Motor neuron (in vitro differentiated cells): ENCODE results near the gene C2. TPM values are rescaled to one million over a fixed set of nuclear protein-coding genes. Genes with fewer than 3 reads are reported as not detected.
A peak's percentile ranks its signal among the peaks of the same experiment; 100 is the strongest.

Source experiments
- ATAC-seq, 8 experiments: fragments of 200-7000 bp; cut with Tn5 transposase; replicated peaks in 6 of 8; 2 replicates each; pipeline ENCODE4 v1.8.0; 2021; ENCODE audit warnings: mild to moderate bottlenecking in 8 of 8, moderate library complexity in 8 of 8
- H3K27ac ChIP-seq, 2 donors: fragments of 250-450 bp; sonication (Bioruptor Pico); 2 replicates each; pipeline ENCODE4 v1.9.0; 2021; ENCODE audit warnings: antibody characterized with exemption in 2 of 2, mild to moderate bottlenecking in 2 of 2, moderate library complexity in 1 of 2
- H3K4me1 ChIP-seq, 2 donors: fragments of 250-450 bp; sonication (Bioruptor Pico); replicated peaks in 1 of 2; 2 replicates each; pipeline ENCODE4 v1.6.1; 2021; ENCODE audit warnings: antibody characterized with exemption in 2 of 2, mild to moderate bottlenecking in 2 of 2, moderate library complexity in 1 of 2
- H3K4me3 ChIP-seq, 5 donors: fragments of 250-450 bp; sonication (Bioruptor Pico); 2 replicates each; pipeline ENCODE4 v1.9.0; 2021; ENCODE audit warnings: antibody characterized with exemption in 5 of 5, mild to moderate bottlenecking in 5 of 5, moderate library complexity in 4 of 5
- WGBS, 10 experiments: fragments of 450-650 bp; shearing (Covaris generic); methylation state at CpG; one replicate each; pipeline ENCODE4 v1.0.0; 2022; 5-methylcytosine and 5-hydroxymethylcytosine counted together
- in situ Hi-C, 9 experiments: fragments of 400-800 bp; cut with MboI; loops; one replicate each; pipeline ENCODE4 v1.15.0; 2021; ENCODE audit warnings: low sequenced_read_pairs in 9 of 9, low pct_unique_long_range_greater_than_20kb in 2 of 9; ENCODE audit not compliant: unreplicated experiment in 9 of 9
- total RNA-seq, 8 experiments: library from RNA; unstranded; fragments of 300-600 nt; gene quantifications; 2 replicates each; pipeline versions ENCODE4 v1.2.3 to v1.2.4, GENCODE V29; 2022

Gene C2
- total RNA-seq: 10 to 100 TPM in 1 of 8 experiments, 1 to 10 TPM in 6, under 1 TPM in 1; 0.67 to 55.1 (median 1.8) TPM

GRCh38 chr6:31927242-31927862 lies at the start of gene C2:
C2 (plus strand) TSS chr6:31927717; CDS start chr6:31927753, 36 bp downstream.
- Histone ChIP-seq H3K4me1 (no peaks in the 10 kb centered on the region), H3K4me3 (no peak within 1 kb of the TSS), H3K27ac (no peak within 1 kb of the TSS)
- WGBS, 10 experiments: 33 to 88% (median 66%) methylated on average over 1 to 8 of the region's 11 CpGs; no CpG with 5 or more reads in 2 of the 10 experiments
- in situ Hi-C loops: no loop called here
- ATAC-seq: peak in 1 of 8 experiments; percentile 77

- WGBS, 10 experiments: 80 to 100% methylated on average over 1 of the region's 3 CpGs; no CpG with 5 or more reads in 8 of the 10 experiments
- peak in 3 of 8 experiments; percentile 16 to 28 (median 19) for ATAC-seq
- Histone ChIP-seq H3K4me1 (no peaks in the 10 kb centered on the region), H3K27ac (no peak overlapping the region), H3K4me3 (no peak overlapping the region)
- in situ Hi-C loops: no loop called here
These were observed 49.3 kb upstream of the C2 start for GRCh38 chr6:31878222-31878621.

GRCh38 chr6:31878726-31879125 lies 48.8 kb upstream of the C2 start, which contains the start of gene SLC44A4:
SLC44A4 (minus strand) TSS chr6:31878997; CDS start chr6:31878980, 17 bp downstream.
- H3K27ac ChIP-seq: no peak within 1 kb of the TSS
- H3K4me3 ChIP-seq: no peak within 1 kb of the TSS
- peak in 2 of 8 experiments; percentile 19 to 30 for ATAC-seq
- no peaks in the 10 kb centered on the region for H3K4me1 ChIP-seq
- WGBS, 10 experiments: no CpG with 5 or more reads among the region's 18 CpGs
- in situ Hi-C loops: no loop called here

GRCh38 chr6:31879143-31879542 lies 48.4 kb upstream of the C2 start:
- H3K27ac ChIP-seq: no peak overlapping the region
- 81 to 100% (median 100%) methylated on average over 1 to 9 of the region's 13 CpGs; no CpG with 5 or more reads in 2 of the 10 experiments for WGBS, 10 experiments
- no peak overlapping the region for H3K4me3 ChIP-seq
- in situ Hi-C loops: no loop called here
- no peaks in the 10 kb centered on the region for H3K4me1 ChIP-seq
- ATAC-seq: no peak

GRCh38 chr6:31879901-31880300 lies 47.6 kb upstream of the C2 start:
- Histone ChIP-seq H3K4me3 (no peak overlapping the region), H3K4me1 (no peaks in the 10 kb centered on the region), H3K27ac (no peak overlapping the region)
- WGBS, 10 experiments: 20 to 70% (median 60%) methylated on average over 2 to 5 of the region's 10 CpGs; no CpG with 5 or more reads in 7 of the 10 experiments
- in situ Hi-C loops: no loop called here
- peak in 3 of 8 experiments; percentile 95 to 96 (median 95) for ATAC-seq

- WGBS, 10 experiments: 80% methylated on average over 1 of the region's 10 CpGs; no CpG with 5 or more reads in 9 of the 10 experiments
- H3K4me3 ChIP-seq: no peak overlapping the region
- H3K27ac ChIP-seq: no peak overlapping the region
- no peaks in the 10 kb centered on the region for H3K4me1 ChIP-seq
- in situ Hi-C loops: no loop called here
- no peak for ATAC-seq
These were observed 46.9 kb upstream of the C2 start for GRCh38 chr6:31880616-31881015.

GRCh38 chr6:31881136-31881859 lies 46.2 kb upstream of the C2 start:
- no peak for ATAC-seq
- Histone ChIP-seq H3K4me3 (no peak overlapping the region), H3K4me1 (no peaks in the 10 kb centered on the region), H3K27ac (no peak overlapping the region)
- WGBS, 10 experiments: 70 to 100% (median 91%) methylated on average over 3 to 6 of the region's 9 CpGs; no CpG with 5 or more reads in 3 of the 10 experiments
- in situ Hi-C loops: no loop called here

- no CpG with 5 or more reads among the region's 6 CpGs for WGBS, 10 experiments
- Histone ChIP-seq H3K27ac (no peak overlapping the region), H3K4me1 (no peaks in the 10 kb centered on the region), H3K4me3 (no peak overlapping the region)
- ATAC-seq: no peak
- in situ Hi-C loops: no loop called here
These were observed 45.2 kb upstream of the C2 start for GRCh38 chr6:31882344-31882743.

- Histone ChIP-seq H3K4me1 (no peaks in the 10 kb centered on the region), H3K4me3 (no peak overlapping the region), H3K27ac (no peak overlapping the region)
- ATAC-seq: no peak
- in situ Hi-C loops: no loop called here
- WGBS, 10 experiments: 100% methylated on average over 1 to 2 of the region's 12 CpGs; no CpG with 5 or more reads in 7 of the 10 experiments
These were observed 43.8 kb upstream of the C2 start for GRCh38 chr6:31883676-31884075.

- ATAC-seq: no peak
- H3K4me3 ChIP-seq: no peak overlapping the region
- in situ Hi-C loops: no loop called here
- 100% methylated on average over 1 of the region's 22 CpGs; no CpG with 5 or more reads in 8 of the 10 experiments for WGBS, 10 experiments
- no peaks in the 10 kb centered on the region for H3K4me1 ChIP-seq
- H3K27ac ChIP-seq: no peak overlapping the region
These were observed 42.9 kb upstream of the C2 start for GRCh38 chr6:31884528-31885035.

- Histone ChIP-seq H3K4me3 (no peak overlapping the region), H3K27ac (no peak overlapping the region), H3K4me1 (no peaks in the 10 kb centered on the region)
- WGBS, 10 experiments: 74 to 100% (median 80%) methylated on average over 1 to 5 of the region's 18 CpGs; no CpG with 5 or more reads in 5 of the 10 experiments
- ATAC-seq: peak in 3 of 8 experiments; percentile 9 to 24 (median 15)
- in situ Hi-C loops: no loop called here
These were observed 41.0 kb upstream of the C2 start for GRCh38 chr6:31886541-31886991.

- H3K4me1 ChIP-seq: no peaks in the 10 kb centered on the region
- in situ Hi-C loops: no loop called here
- no peak overlapping the region for H3K4me3 ChIP-seq
- no peak overlapping the region for H3K27ac ChIP-seq
- peak in 1 of 8 experiments; percentile 19 for ATAC-seq
- WGBS, 10 experiments: 100% methylated on average over 1 to 6 of the region's 19 CpGs; no CpG with 5 or more reads in 7 of the 10 experiments
These were observed 40.1 kb upstream of the C2 start for GRCh38 chr6:31887173-31888007.
